ENCODE results near the gene ZNF528. TPM values are rescaled to one million over a fixed set of nuclear protein-coding genes. Genes with fewer than 3 reads are reported as not detected.
A peak's percentile ranks its signal among the peaks of the same experiment; 100 is the strongest.

The ZNF528 gene
- 25.5 and 38.6 TPM in 2 replicates for total RNA-seq (2014; rRNA removed; shearing (Covaris generic))
- polyA plus RNA-seq (2016; fragmentation: Nextera tagmentation; extraction: Ambion mirVana): 30.0 and 32.8 TPM in 2 replicates
- long read RNA-seq: 0 reads

DNA sequence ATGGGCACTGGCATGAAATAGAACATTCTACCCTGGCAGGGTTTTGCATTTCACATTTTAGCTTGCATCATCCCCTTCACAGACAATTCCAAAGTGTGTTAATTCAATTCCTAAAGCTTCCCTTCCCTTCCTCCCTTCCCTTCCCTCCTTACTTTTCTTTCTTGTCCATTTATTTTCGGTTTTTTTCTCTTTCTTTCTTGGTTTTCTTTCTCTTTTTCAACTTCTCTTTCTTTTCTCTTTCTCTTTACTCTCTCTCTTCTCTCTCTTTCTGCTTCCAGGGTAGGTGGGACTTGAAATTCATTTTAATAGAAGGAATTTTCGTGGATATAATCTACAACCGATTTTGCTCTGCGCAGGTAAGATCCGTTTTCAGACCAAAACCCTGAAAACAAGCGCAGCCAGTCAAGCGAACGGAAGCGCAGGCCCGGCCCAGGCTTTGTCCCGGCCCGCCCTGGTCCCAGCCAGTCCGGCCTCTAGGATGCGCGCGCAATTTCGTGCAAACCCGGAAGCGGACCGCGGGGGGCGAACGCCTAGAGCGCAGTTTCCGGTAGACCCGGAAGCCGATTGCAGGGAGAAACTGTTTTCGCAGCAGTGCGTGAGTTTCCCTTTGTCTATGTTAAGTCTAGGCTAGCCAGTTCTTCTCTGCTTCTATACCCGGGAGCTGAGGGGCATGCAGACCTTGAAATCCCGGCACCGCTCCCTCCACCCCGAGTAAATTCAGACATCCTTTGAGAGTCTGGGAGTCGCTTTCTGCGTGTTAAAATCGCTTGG is at the start of gene ZNF528:
Gene ZNF528, plus strand, starts transcription at position 540 of the 771 bp plus-strand sequence. CDS start 4,165 bp downstream, outside the sequence.
- Histone ChIP-seq H3K27me3 (ENCODE audit: insufficient read depth) (no peaks in the 10 kb centered on the region), H3K36me3 (ENCODE audit: insufficient read depth) (peaks cover 21% of the 10 kb centered on the region; the same call in 1 of the 2 replicates), H3K9me2 (ENCODE audit: insufficient read depth) (no peaks in the 10 kb centered on the region), H3K4me3 (peak within 1 kb of the TSS; percentile 57), H3K4me2 (peak within 1 kb of the TSS; percentile 74), H2AFZ (peak within 1 kb of the TSS; percentile 82), H4K20me1 (replicated peaks; ENCODE audit: insufficient read depth) (no peaks in the 10 kb centered on the region), H3K79me2 (replicated peaks; ENCODE audit: insufficient read depth) (peaks cover 16% of the 10 kb centered on the region), H3F3A (replicated peaks; ENCODE audit: low read depth) (no peaks in the 10 kb centered on the region), H3K4me1 (ENCODE audit: insufficient read depth) (peaks cover 12% of the 10 kb centered on the region; the same call in 1 of the 2 replicates), H3K27ac (ENCODE audit: low read depth) (peak within 1 kb of the TSS; percentile 95)
- H3K9me3 Mint-ChIP-seq: peaks cover 77% of the 10 kb centered on the region
- H3K27ac Mint-ChIP-seq: peak within 1 kb of the TSS; percentile 95
- ATAC-seq: peak; percentile 97
- H3K36me3 Mint-ChIP-seq (ENCODE audit: low read depth): peaks cover 79% of the 10 kb centered on the region
- DNase-seq (ENCODE audit: low spot score): peak; percentile 98
- H3K4me1 Mint-ChIP-seq: peaks cover 2% of the 10 kb centered on the region; the same call in 1 of the 3 replicates
- no peak for TF ChIP-seq ZNF114 (CRISPR knock-in tag; IDR thresholded peaks at IDR 0.05)
- peak; percentile 82 for TF ChIP-seq POLR2AphosphoS5 (IDR thresholded peaks at IDR 0.05; ENCODE audit: low read depth)
- TF ChIP-seq, protein P1, sequence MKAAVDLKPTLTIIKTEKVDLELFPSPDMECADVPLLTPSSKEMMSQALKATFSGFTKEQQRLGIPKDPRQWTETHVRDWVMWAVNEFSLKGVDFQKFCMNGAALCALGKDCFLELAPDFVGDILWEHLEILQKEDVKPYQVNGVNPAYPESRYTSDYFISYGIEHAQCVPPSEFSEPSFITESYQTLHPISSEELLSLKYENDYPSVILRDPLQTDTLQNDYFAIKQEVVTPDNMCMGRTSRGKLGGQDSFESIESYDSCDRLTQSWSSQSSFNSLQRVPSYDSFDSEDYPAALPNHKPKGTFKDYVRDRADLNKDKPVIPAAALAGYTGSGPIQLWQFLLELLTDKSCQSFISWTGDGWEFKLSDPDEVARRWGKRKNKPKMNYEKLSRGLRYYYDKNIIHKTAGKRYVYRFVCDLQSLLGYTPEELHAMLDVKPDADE (IDR thresholded peaks at IDR 0.05): peak; percentile 81
- H3K27me3 Mint-ChIP-seq (ENCODE audit: insufficient read depth, low read depth, poor library complexity): peaks cover 5% of the 10 kb centered on the region
- peak within 1 kb of the TSS; percentile 86 for H3K4me3 Mint-ChIP-seq

DNA sequence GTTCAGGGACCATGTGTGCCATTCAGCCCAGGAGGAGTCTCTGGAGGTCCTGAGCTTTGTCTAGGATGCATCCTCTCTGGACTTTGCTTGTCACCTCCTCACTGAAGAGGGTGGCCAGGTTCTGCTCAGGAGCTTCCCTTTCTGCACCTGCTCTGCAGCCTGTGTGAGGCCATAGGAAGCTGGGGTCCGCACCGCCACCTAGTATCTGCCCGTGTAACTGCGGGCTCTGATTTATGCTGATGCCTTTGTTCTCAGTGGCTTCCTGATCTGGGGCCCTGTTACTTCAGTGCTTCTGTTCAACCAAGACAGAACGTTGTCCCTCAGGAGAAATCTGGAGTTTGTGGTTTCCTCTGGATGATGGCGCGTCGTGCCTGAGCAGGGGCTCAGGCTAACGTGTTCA is 46.1 kb upstream of the ZNF528 start:
- peak; percentile 88 for DNase-seq (ENCODE audit: low spot score)
- peaks cover 35% of the 10 kb centered on the region for H3K9me3 Mint-ChIP-seq

More for the DNA sequence above, 46.1 kb upstream of the ZNF528 start:
- Histone ChIP-seq H3K4me2 (no peak overlapping the region), H3K4me3 (no peak overlapping the region), H3K27me3 (ENCODE audit: insufficient read depth) (no peaks in the 10 kb centered on the region), H2AFZ (peak overlapping the region; percentile 72), H3K4me1 (ENCODE audit: insufficient read depth) (peaks cover 8% of the 10 kb centered on the region; the same call in 1 of the 2 replicates), H3F3A (replicated peaks; ENCODE audit: low read depth) (no peaks in the 10 kb centered on the region), H3K9me2 (ENCODE audit: insufficient read depth) (no peaks in the 10 kb centered on the region), H3K79me2 (replicated peaks; ENCODE audit: insufficient read depth) (no peaks in the 10 kb centered on the region), H4K20me1 (replicated peaks; ENCODE audit: insufficient read depth) (no peaks in the 10 kb centered on the region; the same call in 1 of the 2 replicates), H3K27ac (ENCODE audit: low read depth) (peak overlapping the region; percentile 18; the same call in 1 of the 2 replicates), H3K36me3 (ENCODE audit: insufficient read depth) (peaks cover 4% of the 10 kb centered on the region; the same call in 1 of the 2 replicates)
- no peaks in the 10 kb centered on the region for H3K4me1 Mint-ChIP-seq
- TF ChIP-seq EZH2phosphoT487 (IDR thresholded peaks at IDR 0.05; ENCODE audit: unreplicated experiment): no peak
- TF ChIP-seq, protein P2, sequence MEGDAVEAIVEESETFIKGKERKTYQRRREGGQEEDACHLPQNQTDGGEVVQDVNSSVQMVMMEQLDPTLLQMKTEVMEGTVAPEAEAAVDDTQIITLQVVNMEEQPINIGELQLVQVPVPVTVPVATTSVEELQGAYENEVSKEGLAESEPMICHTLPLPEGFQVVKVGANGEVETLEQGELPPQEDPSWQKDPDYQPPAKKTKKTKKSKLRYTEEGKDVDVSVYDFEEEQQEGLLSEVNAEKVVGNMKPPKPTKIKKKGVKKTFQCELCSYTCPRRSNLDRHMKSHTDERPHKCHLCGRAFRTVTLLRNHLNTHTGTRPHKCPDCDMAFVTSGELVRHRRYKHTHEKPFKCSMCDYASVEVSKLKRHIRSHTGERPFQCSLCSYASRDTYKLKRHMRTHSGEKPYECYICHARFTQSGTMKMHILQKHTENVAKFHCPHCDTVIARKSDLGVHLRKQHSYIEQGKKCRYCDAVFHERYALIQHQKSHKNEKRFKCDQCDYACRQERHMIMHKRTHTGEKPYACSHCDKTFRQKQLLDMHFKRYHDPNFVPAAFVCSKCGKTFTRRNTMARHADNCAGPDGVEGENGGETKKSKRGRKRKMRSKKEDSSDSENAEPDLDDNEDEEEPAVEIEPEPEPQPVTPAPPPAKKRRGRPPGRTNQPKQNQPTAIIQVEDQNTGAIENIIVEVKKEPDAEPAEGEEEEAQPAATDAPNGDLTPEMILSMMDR (conservative IDR thresholded peaks at IDR 0.05; ENCODE audit: low read depth in 2 of 2): peak; percentile 74 to 82
- peaks cover 81% of the 10 kb centered on the region for H3K36me3 Mint-ChIP-seq (ENCODE audit: low read depth)
- ATAC-seq: peak; percentile 97
- H3K4me3 Mint-ChIP-seq: no peak overlapping the region
- peaks cover 2% of the 10 kb centered on the region for H3K27me3 Mint-ChIP-seq (ENCODE audit: insufficient read depth, low read depth, poor library complexity)
- H3K27ac Mint-ChIP-seq: no peak overlapping the region; the same call in 1 of the 2 replicates

Measured in GM23338 (cell line).